Activated T-cell treated with anti-CD3 and anti-CD28 coated beads for 4 hours (primary cell): Measurements from ENCODE around the gene ARGFX.

Experiments
- DNase-seq: peaks from one replicate; pipeline ENCODE4 v3.0.0-alpha.2; 2020

The ARGFX gene

DNA sequence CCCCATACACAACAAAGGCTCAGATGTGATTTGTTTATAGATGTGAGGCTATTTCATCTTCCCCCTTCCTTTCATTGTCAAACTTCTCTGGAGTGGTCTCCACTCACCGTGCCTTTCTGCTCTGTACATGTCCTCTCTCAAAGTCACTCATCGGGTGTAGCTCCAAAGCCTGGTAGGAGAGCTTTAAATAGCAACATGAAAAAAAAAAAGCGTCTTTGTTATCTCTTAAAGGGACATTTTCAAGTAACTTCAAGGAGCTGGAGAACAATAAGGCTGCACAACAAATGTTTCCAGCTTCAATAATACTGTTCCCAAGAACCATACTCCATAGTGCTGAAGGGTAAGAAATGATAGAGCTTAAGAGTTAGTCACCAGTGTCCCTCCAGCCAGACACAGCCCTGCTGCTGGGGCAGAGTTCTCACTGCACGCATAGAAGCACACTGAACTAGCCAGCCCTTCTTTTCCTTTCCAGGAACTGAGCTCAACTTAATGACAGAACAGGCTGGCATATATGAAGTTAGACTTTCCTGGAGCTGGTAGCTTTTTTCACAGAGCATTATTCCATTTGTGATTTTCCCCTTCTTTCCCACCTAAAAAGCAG, 33.6 kb downstream of the ARGFX start:
- no peak for DNase-seq

DNA sequence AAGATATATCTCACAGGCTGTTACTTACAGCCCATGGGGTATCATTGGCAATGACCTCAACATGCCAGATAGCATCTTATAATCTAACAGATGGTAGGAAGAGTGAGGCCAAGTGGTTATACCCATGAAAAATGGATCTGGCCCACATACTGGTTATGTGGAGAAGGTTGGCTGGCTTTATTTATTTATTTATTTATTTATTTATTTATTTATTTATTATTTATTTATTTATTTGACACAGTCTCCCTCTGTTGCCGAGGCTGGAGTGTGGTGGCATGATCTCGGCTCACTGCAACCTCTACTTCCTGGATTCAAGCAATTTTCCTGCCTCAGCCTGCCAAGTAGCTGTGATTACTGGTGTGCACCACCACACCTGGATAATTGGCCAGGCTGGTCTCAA, 37.0 kb downstream of the ARGFX start:
- DNase-seq: no peak

DNA sequence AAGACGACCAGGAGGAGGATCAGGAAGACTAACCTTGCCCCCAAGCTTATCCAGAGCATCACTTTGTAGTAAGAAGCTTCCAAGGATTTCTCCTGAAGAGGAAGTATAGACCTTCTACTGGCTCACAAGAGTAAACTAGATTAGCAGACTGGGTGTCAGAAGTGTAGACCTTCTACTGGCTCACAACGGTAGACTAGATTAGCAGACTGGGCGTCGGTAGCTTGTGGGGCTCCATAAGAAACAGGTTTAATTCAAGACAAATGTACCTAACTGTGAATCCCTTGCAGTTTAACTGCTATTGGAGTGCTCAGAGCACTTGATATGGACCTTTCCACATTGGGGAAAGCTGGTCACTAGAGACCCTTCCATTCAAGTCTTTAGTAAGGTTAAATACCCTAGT, 38.4 kb downstream of the ARGFX start:
- DNase-seq: no peak
